Measurements from ENCODE around the gene NR4A3.

The NR4A3 gene

GRCh38 chr9:99878651-99879050 lies 57.0 kb downstream of the NR4A3 start:
- DNase-seq (ENCODE audit: low read depth), result peak; percentile 35

GRCh38 chr9:99881769-99882168 lies 60.1 kb downstream of the NR4A3 start:
- DNase-seq (ENCODE audit: low read depth), result no peak

GRCh38 chr9:99885747-99886146 lies 64.1 kb downstream of the NR4A3 start:
- DNase-seq (ENCODE audit: low read depth), result no peak

- no peak for DNase-seq (ENCODE audit: low read depth)
Observed at GRCh38 chr9:99889120-99889519, 67.4 kb downstream of the NR4A3 start.

- no peak for DNase-seq (ENCODE audit: low read depth)
Observed at GRCh38 chr9:99894826-99895225, 73.1 kb downstream of the NR4A3 start.

- no peak for DNase-seq (ENCODE audit: low read depth)
Observed at GRCh38 chr9:99895510-99895909, 73.8 kb downstream of the NR4A3 start.

- DNase-seq (ENCODE audit: low read depth), result no peak
Observed at GRCh38 chr9:99896119-99896518, 74.4 kb downstream of the NR4A3 start.

- no peak for DNase-seq (ENCODE audit: low read depth)
Observed at GRCh38 chr9:99903393-99903792, 81.7 kb downstream of the NR4A3 start.

GRCh38 chr9:99905833-99906402 lies 84.2 kb downstream of the NR4A3 start:
- peak; percentile 29 for DNase-seq (ENCODE audit: low read depth)

- peak; percentile 82 for DNase-seq (ENCODE audit: low read depth)
Observed at GRCh38 chr9:99906403-99907207, 84.9 kb downstream of the NR4A3 start, which contains the start of gene STX17. Gene STX17 (plus strand): TSS chr9:99906654. CDS start chr9:99915240, 8,586 bp downstream.

- no peak for DNase-seq (ENCODE audit: low read depth)
Observed at GRCh38 chr9:99907208-99907532, 85.5 kb downstream of the NR4A3 start.

- DNase-seq (ENCODE audit: low read depth), result no peak
Observed at GRCh38 chr9:99911600-99911999, 89.9 kb downstream of the NR4A3 start.
